MM.1S (cell line): ENCODE measurements around the gene NUCKS1.

ENCODE experiments used
- DNase-seq: peaks from one replicate; pipeline ENCODE4 v3.0.0-alpha.2; 2015
- H2AFZ ChIP-seq: fragments of 300-600 bp; sonication (generic); 2 replicates; pipeline ENCODE4 v1.6.0; 2016; ENCODE audit warnings: antibody characterized with exemption, low read length
- H3F3A ChIP-seq: fragments of 300-600 bp; sonication (generic); 2 replicates; pipeline ENCODE4 v1.6.1; 2016; ENCODE audit warnings: mild to moderate bottlenecking, antibody characterized with exemption, low read length, moderate library complexity, mixed read lengths; ENCODE audit not compliant: insufficient read depth
- H3K27ac ChIP-seq: fragments of 300-600 bp; sonication (generic); 2 replicates; pipeline ENCODE4 v1.5.1; 2016; ENCODE audit warnings: mild to moderate bottlenecking, low read length
- H3K27me3 ChIP-seq: fragments of 300-600 bp; sonication (generic); replicated peaks from 2 replicates; pipeline ENCODE4 v1.6.0; 2016; ENCODE audit warnings: low read length; ENCODE audit not compliant: insufficient read depth
- H3K36me3 ChIP-seq: fragments of 300-600 bp; sonication (generic); replicated peaks from 2 replicates; pipeline ENCODE4 v1.6.1; 2016; ENCODE audit warnings: mild to moderate bottlenecking, low read length, mixed read lengths; ENCODE audit not compliant: insufficient read depth
- H3K4me1 ChIP-seq: fragments of 300-600 bp; sonication (generic); 2 replicates; pipeline ENCODE4 v1.6.1; 2016; ENCODE audit warnings: low read length, mixed read lengths
- H3K4me2 ChIP-seq: fragments of 300-600 bp; sonication (generic); 2 replicates; pipeline ENCODE4 v1.6.0; 2016; ENCODE audit warnings: low read depth, low read length
- H3K4me3 ChIP-seq: fragments of 300-600 bp; sonication (generic); 2 replicates; pipeline ENCODE4 v1.5.1; 2016; ENCODE audit warnings: low read length, mixed read lengths
- H3K79me2 ChIP-seq: fragments of 300-600 bp; sonication (generic); 2 replicates; pipeline ENCODE4 v1.6.1; 2016; ENCODE audit warnings: mixed run types, low read length, mixed read lengths
- H3K9ac ChIP-seq: fragments of 300-600 bp; sonication (generic); 2 replicates; pipeline ENCODE4 v1.6.1; 2016; ENCODE audit warnings: low read length, mixed read lengths
- H3K9me2 ChIP-seq: fragments of 300-600 bp; sonication (generic); replicated peaks from 2 replicates; pipeline ENCODE4 v1.6.1; 2016; ENCODE audit warnings: mild to moderate bottlenecking, low read length, mixed read lengths; ENCODE audit not compliant: insufficient read depth
- H3K9me3 ChIP-seq: fragments of 300-600 bp; sonication (generic); replicated peaks from 2 replicates; pipeline ENCODE4 v1.6.1; 2016; ENCODE audit warnings: mild to moderate bottlenecking, low read length, mixed read lengths; ENCODE audit not compliant: insufficient read depth
- H4K20me1 ChIP-seq: fragments of 300-600 bp; sonication (generic); 2 replicates; pipeline ENCODE4 v1.6.1; 2016; ENCODE audit warnings: mild to moderate bottlenecking, low read length, moderate library complexity, mixed read lengths; ENCODE audit not compliant: insufficient read depth
- CTCF ChIP-seq: fragments of 300-600 bp; sonication (generic); IDR thresholded peaks from 2 replicates; pipeline ENCODE4 v1.5.1; 2016; ENCODE audit warnings: antibody characterized with exemption, low read length, mixed read lengths
- EZH2 ChIP-seq: fragments of 300-600 bp; sonication (generic); optimal IDR thresholded peaks from 2 replicates; pipeline ENCODE3; 2017; ENCODE audit warnings: low read depth, mild to moderate bottlenecking, antibody characterized with exemption, low read length, mixed read lengths
- EZH2phosphoT487 ChIP-seq: fragments of 300-600 bp; sonication (generic); IDR thresholded peaks from 2 replicates; pipeline ENCODE4 v1.6.1; 2018; ENCODE audit warnings: antibody characterized with exemption, low read length

Gene NUCKS1

GRCh38 chr1:205701891-205702290 is 48.1 kb downstream of the NUCKS1 start:
- Histone ChIP-seq H3K9me2 (no peaks in the 10 kb centered on the region), H3K79me2 (no peaks in the 10 kb centered on the region), H3K9me3 (no peaks in the 10 kb centered on the region), H3K27me3 (no peaks in the 10 kb centered on the region), H3K4me3 (no peak overlapping the region), H3F3A (no peaks in the 10 kb centered on the region), H4K20me1 (no peaks in the 10 kb centered on the region), H3K9ac (no peak overlapping the region), H3K4me1 (no peaks in the 10 kb centered on the region), H3K27ac (no peak overlapping the region), H3K36me3 (no peaks in the 10 kb centered on the region), H3K4me2 (no peak overlapping the region), H2AFZ (no peak overlapping the region)
- no peak for TF ChIP-seq EZH2phosphoT487
- TF ChIP-seq CTCF = no peak
- no peak for TF ChIP-seq EZH2
- no peak for DNase-seq

GRCh38 chr1:205701420-205701819 is 48.6 kb downstream of the NUCKS1 start:
- Histone ChIP-seq H3K36me3 (no peaks in the 10 kb centered on the region), H2AFZ (no peak overlapping the region), H3K4me2 (no peak overlapping the region), H4K20me1 (no peaks in the 10 kb centered on the region), H3K9me2 (no peaks in the 10 kb centered on the region), H3K9ac (no peak overlapping the region), H3K27me3 (no peaks in the 10 kb centered on the region), H3K79me2 (no peaks in the 10 kb centered on the region), H3K9me3 (no peaks in the 10 kb centered on the region), H3K4me3 (no peak overlapping the region), H3K4me1 (no peaks in the 10 kb centered on the region), H3F3A (no peaks in the 10 kb centered on the region), H3K27ac (no peak overlapping the region)
- TF ChIP-seq CTCF (no peak), EZH2 (no peak), EZH2phosphoT487 (no peak)
- DNase-seq = no peak

GRCh38 chr1:205700865-205701401 is 49.0 kb downstream of the NUCKS1 start:
- no peaks in the 10 kb centered on the region for H3K4me1 ChIP-seq
- no peaks in the 10 kb centered on the region for H3K9me3 ChIP-seq
- no peak overlapping the region for H2AFZ ChIP-seq
- no peak overlapping the region for H3K27ac ChIP-seq
- H4K20me1 ChIP-seq = no peaks in the 10 kb centered on the region
- no peaks in the 10 kb centered on the region for H3K79me2 ChIP-seq
- no peaks in the 10 kb centered on the region for H3F3A ChIP-seq
- DNase-seq = no peak
- H3K36me3 ChIP-seq = no peaks in the 10 kb centered on the region
- no peak overlapping the region for H3K9ac ChIP-seq
- no peak overlapping the region for H3K4me3 ChIP-seq
- no peak for TF ChIP-seq CTCF
- no peak for TF ChIP-seq EZH2phosphoT487
- no peak for TF ChIP-seq EZH2
- no peaks in the 10 kb centered on the region for H3K9me2 ChIP-seq
- no peak overlapping the region for H3K4me2 ChIP-seq
- H3K27me3 ChIP-seq = no peaks in the 10 kb centered on the region
